ENCODE results near the gene MINAR1. TPM values are rescaled to one million over a fixed set of nuclear protein-coding genes. Genes with fewer than 3 reads are reported as not detected.

MINAR1 gene
- total and polyA plus RNA-seq, 7 donors: 0.14 to 0.36 (median 0.16) TPM; not detected in 2

DNA sequence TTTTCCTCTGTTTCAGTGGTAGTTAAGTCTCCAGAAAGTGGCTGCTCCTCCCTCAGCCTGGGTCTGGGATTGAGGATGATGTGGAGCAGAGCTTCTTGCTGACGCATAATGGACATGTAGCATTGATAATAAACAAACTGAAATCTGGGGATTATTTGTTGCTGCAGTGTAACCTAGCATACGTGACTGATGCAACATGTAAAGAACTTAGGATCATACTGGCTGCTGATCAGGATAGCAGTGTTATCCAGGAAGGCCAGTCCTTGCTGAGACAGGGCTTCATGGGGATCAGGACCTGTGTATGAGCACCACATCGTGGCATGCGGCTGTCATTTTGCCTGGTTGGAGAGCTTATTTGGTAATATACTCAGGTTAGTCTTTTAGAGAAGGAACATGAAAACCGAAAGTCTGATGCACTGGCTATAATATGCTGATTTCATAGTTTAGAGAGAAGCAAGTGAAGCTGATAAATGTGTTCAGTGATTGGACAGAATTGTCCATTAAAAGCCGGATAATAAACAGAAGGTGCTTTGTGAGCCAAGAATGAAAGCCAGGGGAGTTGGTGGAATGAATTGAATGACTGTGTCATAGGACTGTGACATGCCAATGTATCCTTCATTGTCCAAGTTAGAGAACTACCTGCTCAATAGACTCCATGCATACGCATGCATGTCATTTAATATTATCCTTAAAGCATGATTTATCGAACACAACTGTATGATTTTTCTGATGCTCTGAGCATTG lies 4.1 kb downstream of the MINAR1 start:
- intact Hi-C loops (cut with DNase I): no loop called here
- Histone ChIP-seq H3K27ac (no peak overlapping the region), H3K27me3 (peaks cover 6 to 31% (median 28%) of the 10 kb centered on the region in 3 donors), H3K4me3 (no peak overlapping the region), H3K36me3 (no peaks in the 10 kb centered on the region), H3K9me3 (no peaks in the 10 kb centered on the region), H3K4me1 (peaks cover 0 to 18% (median 16%) of the 10 kb centered on the region in 4 donors)
- no peak for TF ChIP-seq POLR2A (IDR thresholded peaks at IDR 0.05)
- no peak for TF ChIP-seq POLR2AphosphoS5 (IDR thresholded peaks at IDR 0.05)
- TF ChIP-seq, protein P1, sequence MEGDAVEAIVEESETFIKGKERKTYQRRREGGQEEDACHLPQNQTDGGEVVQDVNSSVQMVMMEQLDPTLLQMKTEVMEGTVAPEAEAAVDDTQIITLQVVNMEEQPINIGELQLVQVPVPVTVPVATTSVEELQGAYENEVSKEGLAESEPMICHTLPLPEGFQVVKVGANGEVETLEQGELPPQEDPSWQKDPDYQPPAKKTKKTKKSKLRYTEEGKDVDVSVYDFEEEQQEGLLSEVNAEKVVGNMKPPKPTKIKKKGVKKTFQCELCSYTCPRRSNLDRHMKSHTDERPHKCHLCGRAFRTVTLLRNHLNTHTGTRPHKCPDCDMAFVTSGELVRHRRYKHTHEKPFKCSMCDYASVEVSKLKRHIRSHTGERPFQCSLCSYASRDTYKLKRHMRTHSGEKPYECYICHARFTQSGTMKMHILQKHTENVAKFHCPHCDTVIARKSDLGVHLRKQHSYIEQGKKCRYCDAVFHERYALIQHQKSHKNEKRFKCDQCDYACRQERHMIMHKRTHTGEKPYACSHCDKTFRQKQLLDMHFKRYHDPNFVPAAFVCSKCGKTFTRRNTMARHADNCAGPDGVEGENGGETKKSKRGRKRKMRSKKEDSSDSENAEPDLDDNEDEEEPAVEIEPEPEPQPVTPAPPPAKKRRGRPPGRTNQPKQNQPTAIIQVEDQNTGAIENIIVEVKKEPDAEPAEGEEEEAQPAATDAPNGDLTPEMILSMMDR (IDR thresholded peaks at IDR 0.05): no peak
- no peak for TF ChIP-seq EP300 (IDR thresholded peaks at IDR 0.05)
- no peak for DNase-seq
- WGBS, 2 donors: 74 to 75% methylated on average over 8 of the region's 8 CpGs

DNA sequence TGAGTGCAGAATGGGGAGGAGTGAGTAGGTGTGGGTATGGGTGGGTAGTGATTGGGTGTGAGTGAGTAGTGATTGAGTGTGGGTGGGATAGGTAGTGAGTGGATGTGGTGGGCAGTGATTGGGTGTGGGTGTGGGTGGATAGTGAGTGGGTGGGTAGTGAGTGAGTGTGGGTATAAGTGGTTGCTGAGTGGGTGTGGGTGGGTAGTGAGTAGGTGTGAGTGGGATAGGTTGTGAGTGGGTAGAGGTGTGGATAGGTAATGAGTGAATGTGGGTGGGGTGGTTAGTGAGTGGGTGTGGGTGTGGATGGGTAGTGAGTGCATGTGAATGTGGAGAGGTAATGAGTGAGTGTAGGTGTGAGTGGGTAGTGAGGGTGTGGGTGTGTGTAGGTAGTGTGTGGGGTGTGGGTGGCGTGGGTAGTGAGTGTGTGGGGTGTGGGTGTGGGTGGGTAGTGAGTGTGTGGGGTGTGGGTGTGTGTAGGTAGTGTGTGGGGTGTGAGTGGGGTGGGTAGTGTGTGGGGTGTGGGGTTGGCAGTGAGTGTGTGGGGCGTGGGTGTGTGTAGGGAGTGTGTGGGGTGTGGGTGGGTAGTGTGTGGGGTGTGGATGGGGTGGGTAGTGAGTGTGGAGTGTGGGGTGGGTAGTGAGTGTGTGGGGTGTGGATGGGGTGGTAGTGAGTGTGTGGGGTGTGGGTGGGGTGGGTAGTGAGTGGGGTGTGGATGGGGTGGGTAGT lies 5.3 kb downstream of the MINAR1 start:
- no peaks in the 10 kb centered on the region for H3K9me3 ChIP-seq
- WGBS, 2 donors: 82 to 90% methylated on average over 2 of the region's 2 CpGs
- no peak for TF ChIP-seq POLR2AphosphoS5 (IDR thresholded peaks at IDR 0.05)
- no peak for TF ChIP-seq EP300 (IDR thresholded peaks at IDR 0.05)
- no peak overlapping the region for H3K4me3 ChIP-seq
- H3K36me3 ChIP-seq: no peaks in the 10 kb centered on the region
- H3K4me1 ChIP-seq: peaks cover 0 to 6% (median 4%) of the 10 kb centered on the region in 4 donors
- no peak overlapping the region for H3K27ac ChIP-seq
- intact Hi-C loops (cut with DNase I): no loop called here
- DNase-seq: no peak
- peaks cover 6 to 18% (median 16%) of the 10 kb centered on the region in 3 donors for H3K27me3 ChIP-seq

DNA sequence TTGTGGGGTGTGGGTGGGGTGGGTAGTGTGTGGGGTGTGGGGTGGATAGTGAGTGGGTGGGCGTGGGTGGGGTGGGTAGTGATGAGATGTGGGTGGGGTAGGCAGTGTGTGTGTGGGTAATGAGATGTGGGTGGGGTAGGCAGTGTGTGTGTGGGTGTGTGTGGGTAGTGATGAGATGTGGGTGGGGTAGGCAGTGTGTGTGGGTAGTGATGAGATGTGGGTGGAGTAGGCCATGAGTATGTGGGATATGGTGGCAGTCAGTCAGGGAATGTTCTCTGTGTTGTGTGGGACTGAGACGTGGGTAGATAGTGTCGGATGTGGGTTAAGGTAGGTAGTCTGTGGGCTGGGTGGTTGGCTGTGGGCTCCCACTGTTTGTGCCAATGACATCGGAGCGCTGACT lies 7.1 kb downstream of the MINAR1 start:
- intact Hi-C loops (cut with DNase I): no loop called here

DNA sequence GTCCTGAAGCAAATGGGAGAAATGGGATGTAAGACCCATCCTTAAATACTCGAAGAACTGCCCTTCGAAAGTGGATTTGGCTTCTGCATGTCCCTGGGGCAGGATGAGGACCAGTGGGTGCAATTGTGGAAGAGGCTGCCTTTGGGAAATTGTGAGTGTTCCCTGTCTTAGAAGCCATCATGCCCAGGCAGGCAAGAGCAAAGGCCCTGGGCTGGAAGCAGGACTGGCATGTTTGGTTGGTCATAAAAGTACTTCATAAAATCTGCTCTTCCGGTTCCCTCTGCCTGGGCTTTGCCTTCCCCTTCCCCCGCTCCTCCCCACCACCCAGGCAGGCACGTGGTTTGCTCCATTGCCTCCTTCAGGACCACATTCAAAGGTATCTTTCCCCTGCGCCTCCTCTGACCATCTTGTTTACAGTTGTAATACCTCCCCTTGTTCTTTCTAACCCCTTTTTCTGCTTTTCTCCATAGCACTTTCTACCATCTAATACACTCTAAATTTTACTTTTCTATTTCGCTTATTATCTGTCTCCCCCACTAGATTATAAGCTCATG lies 8.3 kb downstream of the MINAR1 start:
- Histone ChIP-seq H3K27ac (no peak overlapping the region), H3K4me3 (no peak overlapping the region), H3K27me3 (no peaks in the 10 kb centered on the region), H3K9me3 (peaks cover 0 to 3% (median 0%) of the 10 kb centered on the region in 4 donors), H3K36me3 (no peaks in the 10 kb centered on the region), H3K4me1 (no peaks in the 10 kb centered on the region)
- no peak for TF ChIP-seq EP300 (IDR thresholded peaks at IDR 0.05)
- no peak for TF ChIP-seq POLR2AphosphoS5 (IDR thresholded peaks at IDR 0.05)
- TF ChIP-seq, protein P1 (IDR thresholded peaks at IDR 0.05): no peak
- no peak for TF ChIP-seq POLR2A (IDR thresholded peaks at IDR 0.05)
- intact Hi-C loops (cut with DNase I): no loop called here
- DNase-seq: no peak
- WGBS, 2 donors: 67 to 73% methylated on average over 7 of the region's 7 CpGs

More for the DNA sequence above, 7.1 kb downstream of the MINAR1 start:
- no peak for DNase-seq
- Histone ChIP-seq H3K9me3 (no peaks in the 10 kb centered on the region), H3K27ac (no peak overlapping the region), H3K4me3 (no peak overlapping the region), H3K27me3 (peaks cover 0 to 1% (median 0%) of the 10 kb centered on the region in 3 donors), H3K36me3 (no peaks in the 10 kb centered on the region), H3K4me1 (no peaks in the 10 kb centered on the region)
- 89 to 97% methylated on average over 5 of the region's 5 CpGs for WGBS, 2 donors
- no peak for TF ChIP-seq POLR2AphosphoS5 (IDR thresholded peaks at IDR 0.05)

DNA sequence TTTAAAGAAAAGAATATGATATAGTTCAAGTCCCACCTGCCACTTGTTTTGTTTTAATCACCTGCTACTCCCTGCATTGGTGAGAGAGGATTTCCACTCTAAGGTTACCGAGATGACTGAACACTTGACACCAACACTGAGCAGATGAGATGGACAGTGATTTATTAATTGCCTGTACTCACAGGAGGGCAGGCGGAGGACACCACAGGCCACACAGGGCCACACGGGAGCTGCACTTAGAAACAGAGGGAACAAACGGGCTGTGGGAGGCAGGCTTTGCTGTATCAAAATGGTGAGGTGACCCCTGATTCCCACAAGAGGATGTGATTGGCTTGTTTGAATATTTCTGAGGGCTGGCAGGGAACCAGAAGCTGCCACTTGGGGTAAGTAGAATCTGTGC lies 10.8 kb downstream of the MINAR1 start:
- Histone ChIP-seq H3K9me3 (peaks cover 0 to 9% (median 3%) of the 10 kb centered on the region in 4 donors), H3K4me3 (no peak overlapping the region), H3K27me3 (no peaks in the 10 kb centered on the region), H3K27ac (no peak overlapping the region), H3K4me1 (no peaks in the 10 kb centered on the region), H3K36me3 (no peaks in the 10 kb centered on the region)
- no peak for DNase-seq
- 73 to 77% methylated on average over 4 of the region's 4 CpGs for WGBS, 2 donors
- intact Hi-C loops (cut with DNase I): no loop called here
- TF ChIP-seq POLR2A (IDR thresholded peaks at IDR 0.05) (no peak), POLR2AphosphoS5 (IDR thresholded peaks at IDR 0.05) (no peak), EP300 (IDR thresholded peaks at IDR 0.05) (no peak)
- TF ChIP-seq, protein P1 (IDR thresholded peaks at IDR 0.05): no peak

Measured in sigmoid colon (tissue), 7 donors.